SU-DHL-6 (cell line): Measurements from ENCODE around the gene PPP1R12C.
"Not testable (repeated sequence)": the region's sequence is repeated elsewhere in the genome, so short reads cannot be mapped to it uniquely, and the experiment has no call there.

ENCODE experiments used
- H2AFZ ChIP-seq: fragments of 200-600 bp; sonication (generic); 2 replicates; pipeline ENCODE4 v1.6.1; 2014; ENCODE audit warnings: low read depth, mild to moderate bottlenecking, moderate library complexity, mixed read lengths, antibody characterized with exemption, low read length; ENCODE audit not compliant: severe bottlenecking
- H3F3A ChIP-seq: fragments of 200-600 bp; shearing (Covaris generic); 2 replicates; pipeline ENCODE4 v1.6.0; 2016; ENCODE audit warnings: antibody characterized with exemption, mild to moderate bottlenecking; ENCODE audit not compliant: insufficient read depth
- H3K27ac ChIP-seq: fragments of 200-600 bp; sonication (generic); 2 replicates; pipeline ENCODE4 v1.5.1; 2016; ENCODE audit warnings: low read depth, mild to moderate bottlenecking, low read length, moderate library complexity, mixed read lengths
- H3K27me3 ChIP-seq: fragments of 200-600 bp; sonication (generic), shearing (Covaris generic); 2 replicates; pipeline ENCODE4 v1.6.0; 2014; ENCODE audit warnings: mild to moderate bottlenecking, low read length
- H3K36me3 ChIP-seq: fragments of 200-600 bp; sonication (generic); 2 replicates; pipeline ENCODE4 v1.6.1; 2014; ENCODE audit warnings: mild to moderate bottlenecking, low read length, mixed read lengths
- H3K4me2 ChIP-seq: fragments of 300-600, 200-600 bp; shearing (Covaris generic), sonication (generic); 2 replicates; pipeline ENCODE4 v1.6.0; 2014; ENCODE audit warnings: low read length, low read depth, mild to moderate bottlenecking; ENCODE audit not compliant: poor library complexity, severe bottlenecking
- H3K4me3 ChIP-seq: fragments of 200-600 bp; sonication (generic); 2 replicates; pipeline ENCODE4 v1.5.1; 2014; ENCODE audit warnings: antibody characterized with exemption, low read length, mild to moderate bottlenecking, mixed read lengths; ENCODE audit not compliant: insufficient read depth, poor library complexity, severe bottlenecking
- H3K79me2 ChIP-seq: fragments of 200-600 bp; sonication (generic); 2 replicates; pipeline ENCODE4 v1.6.1; 2014; ENCODE audit warnings: mild to moderate bottlenecking, low read length, moderate library complexity; ENCODE audit not compliant: insufficient read depth
- H3K9ac ChIP-seq: fragments of 200-600 bp; sonication (generic); 2 replicates; pipeline ENCODE4 v1.7.0; 2014; ENCODE audit warnings: mild to moderate bottlenecking, low read length
- H3K9me2 ChIP-seq: fragments of 200-600 bp; sonication (generic); replicated peaks from 2 replicates; pipeline ENCODE4 v1.6.1; 2014; ENCODE audit warnings: low read length; ENCODE audit not compliant: insufficient read depth
- H3K9me3 ChIP-seq: fragments of 200-600 bp; sonication (generic); 2 replicates; pipeline ENCODE4 v1.6.1; 2014; ENCODE audit warnings: low read length, mixed read lengths; ENCODE audit not compliant: insufficient read depth
- H4K20me1 ChIP-seq: fragments of 200-600 bp; sonication (generic); 2 replicates; pipeline ENCODE4 v1.6.1; 2014; ENCODE audit warnings: low read depth, mild to moderate bottlenecking, antibody characterized with exemption, low read length, moderate library complexity, mixed read lengths
- EZH2phosphoT487 ChIP-seq: fragments of 200-600 bp; sonication (generic), shearing (Covaris generic); conservative IDR thresholded peaks from 2 replicates; pipeline ENCODE4 v1.6.1; 2018; ENCODE audit warnings: mild to moderate bottlenecking, antibody characterized with exemption, low read length, moderate library complexity, mixed read lengths
- TF ChIP-seq, protein P1 (sequence below): fragments of 200-600 bp; sonication (generic); IDR thresholded peaks from one replicate; pipeline ENCODE4 v1.5.1; 2017; ENCODE audit warnings: antibody characterized with exemption, mild to moderate bottlenecking, low read length, moderate library complexity; ENCODE audit not compliant: insufficient read depth, poor library complexity, severe bottlenecking

PPP1R12C gene

DNA sequence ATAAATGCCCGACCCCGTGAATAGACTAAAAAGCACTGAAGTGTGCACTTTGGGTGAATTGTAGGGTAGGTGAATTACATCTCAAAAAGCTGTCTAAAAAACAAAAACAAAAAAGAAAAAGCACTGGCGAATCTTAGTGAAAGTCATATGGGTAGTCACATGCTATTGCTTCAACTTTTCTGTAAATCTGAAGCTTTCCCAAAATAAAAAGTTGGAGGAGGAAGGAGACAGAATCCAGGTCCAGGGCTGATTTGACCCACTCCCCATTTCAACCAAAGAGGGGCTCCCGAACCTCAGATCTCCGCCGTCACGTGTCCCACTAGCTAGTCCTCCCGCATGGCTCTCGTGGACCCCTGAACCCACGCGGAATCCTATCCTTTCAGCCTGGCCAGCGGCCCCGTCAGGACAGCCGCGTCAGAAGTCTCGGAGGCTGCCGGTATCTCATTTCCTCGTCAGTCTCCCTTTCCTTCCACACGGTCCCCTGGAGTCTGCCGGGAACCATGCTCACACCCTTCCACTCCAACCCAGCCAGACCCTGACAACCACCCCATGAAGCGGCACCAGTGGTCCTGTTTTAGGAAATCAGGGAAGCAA, 6.1 kb downstream of the PPP1R12C start:
- Histone ChIP-seq H3K36me3 (0 out of 2 replicates have a peak, but pooled peaks cover 3% of the 10 kb centered on the region), H3K9me2 (no peaks in the 10 kb centered on the region), H3K9ac (no peak overlapping the region), H4K20me1 (no peaks in the 10 kb centered on the region; the same call in 1 of the 2 replicates), H3K4me2 (no peak overlapping the region), H3F3A (peaks cover 8% of the 10 kb centered on the region), H3K9me3 (no peaks in the 10 kb centered on the region), H3K79me2 (peaks cover 86% of the 10 kb centered on the region), H3K4me3 (no peak overlapping the region), H3K27ac (no peak overlapping the region), H2AFZ (no peak overlapping the region), H3K27me3 (no peaks in the 10 kb centered on the region)
- TF ChIP-seq, protein P1, sequence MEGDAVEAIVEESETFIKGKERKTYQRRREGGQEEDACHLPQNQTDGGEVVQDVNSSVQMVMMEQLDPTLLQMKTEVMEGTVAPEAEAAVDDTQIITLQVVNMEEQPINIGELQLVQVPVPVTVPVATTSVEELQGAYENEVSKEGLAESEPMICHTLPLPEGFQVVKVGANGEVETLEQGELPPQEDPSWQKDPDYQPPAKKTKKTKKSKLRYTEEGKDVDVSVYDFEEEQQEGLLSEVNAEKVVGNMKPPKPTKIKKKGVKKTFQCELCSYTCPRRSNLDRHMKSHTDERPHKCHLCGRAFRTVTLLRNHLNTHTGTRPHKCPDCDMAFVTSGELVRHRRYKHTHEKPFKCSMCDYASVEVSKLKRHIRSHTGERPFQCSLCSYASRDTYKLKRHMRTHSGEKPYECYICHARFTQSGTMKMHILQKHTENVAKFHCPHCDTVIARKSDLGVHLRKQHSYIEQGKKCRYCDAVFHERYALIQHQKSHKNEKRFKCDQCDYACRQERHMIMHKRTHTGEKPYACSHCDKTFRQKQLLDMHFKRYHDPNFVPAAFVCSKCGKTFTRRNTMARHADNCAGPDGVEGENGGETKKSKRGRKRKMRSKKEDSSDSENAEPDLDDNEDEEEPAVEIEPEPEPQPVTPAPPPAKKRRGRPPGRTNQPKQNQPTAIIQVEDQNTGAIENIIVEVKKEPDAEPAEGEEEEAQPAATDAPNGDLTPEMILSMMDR = no peak
- no peak for TF ChIP-seq EZH2phosphoT487

DNA sequence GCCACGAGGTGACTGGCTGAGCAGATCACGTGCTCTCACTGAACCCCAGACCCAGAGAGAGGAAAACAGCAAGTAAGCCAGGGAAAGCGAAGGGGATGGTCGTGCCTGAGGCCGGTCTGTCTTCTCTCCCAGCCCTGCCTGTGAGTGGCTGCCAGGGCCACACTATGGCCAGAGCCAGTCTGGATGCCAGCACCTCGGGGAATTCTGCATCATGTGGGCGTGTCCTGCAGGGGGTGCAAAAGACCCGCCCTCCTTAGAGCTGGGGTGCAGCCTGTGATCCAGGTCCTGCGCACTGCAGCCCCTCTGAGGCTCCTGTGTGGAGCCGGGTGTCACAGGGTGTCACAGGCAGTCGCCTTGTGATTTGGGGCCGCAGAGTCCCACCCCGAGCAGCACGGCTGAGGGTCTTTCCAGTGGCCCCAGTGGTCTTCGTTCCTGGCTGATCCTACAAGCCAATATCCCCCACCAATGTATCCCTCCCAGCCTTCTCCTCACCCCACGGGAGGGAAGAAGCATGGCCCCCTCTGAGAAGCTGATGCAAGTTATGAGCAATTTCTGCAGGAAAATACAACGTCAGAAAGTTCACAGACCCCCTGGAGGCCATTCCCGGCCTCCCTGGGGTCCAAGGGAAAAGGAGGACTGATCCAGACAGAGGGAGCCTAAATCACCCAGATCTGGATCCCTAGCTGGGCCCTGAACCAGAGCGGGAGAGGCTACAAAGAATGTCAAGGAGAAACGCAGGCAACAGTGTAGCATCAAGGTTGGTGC, 7.7 kb downstream of the PPP1R12C start:
- H3K4me2 ChIP-seq = no peak overlapping the region
- H3K9me2 ChIP-seq = no peaks in the 10 kb centered on the region
- no peak for TF ChIP-seq EZH2phosphoT487
- TF ChIP-seq, protein P1 = no peak
- no peaks in the 10 kb centered on the region for H3K9me3 ChIP-seq
- peaks cover 5% of the 10 kb centered on the region for H3F3A ChIP-seq
- H3K27ac ChIP-seq = no peak overlapping the region
- no peak overlapping the region for H2AFZ ChIP-seq
- H3K79me2 ChIP-seq = peaks cover 80% of the 10 kb centered on the region
- no peaks in the 10 kb centered on the region for H3K27me3 ChIP-seq
- H3K9ac ChIP-seq = no peak overlapping the region
- H4K20me1 ChIP-seq = peaks cover 4% of the 10 kb centered on the region; the same call in 1 of the 2 replicates
- H3K36me3 ChIP-seq = 0 out of 2 replicates have a peak, but pooled peaks cover 3% of the 10 kb centered on the region
- no peak overlapping the region for H3K4me3 ChIP-seq

DNA sequence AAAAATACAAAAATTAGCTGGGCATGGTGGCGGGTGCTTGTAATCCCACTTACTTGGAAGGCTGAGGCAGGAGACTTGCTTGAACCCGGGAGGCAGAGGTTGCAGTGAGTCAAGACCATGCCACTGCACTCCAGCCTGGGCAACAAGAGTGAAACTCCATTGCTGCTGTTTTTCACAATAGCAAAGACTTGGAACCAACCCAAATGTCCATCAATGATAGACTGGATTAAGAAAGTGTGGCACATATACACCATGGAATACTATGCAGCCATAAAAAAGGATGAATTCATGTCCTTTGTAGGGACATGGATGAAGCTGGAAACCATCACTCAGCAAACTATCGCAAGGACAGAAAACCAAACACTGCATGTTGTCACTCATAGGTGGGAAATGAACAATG, 10.2 kb downstream of the PPP1R12C start:
- H3K79me2 ChIP-seq = peaks cover 58% of the 10 kb centered on the region
- H3K36me3 ChIP-seq, H3K4me2 ChIP-seq, H4K20me1 ChIP-seq, H3K27me3 ChIP-seq, H3K4me3 ChIP-seq, H2AFZ ChIP-seq, H3K9ac ChIP-seq, H3K9me3 ChIP-seq, H3K9me2 ChIP-seq, H3F3A ChIP-seq, H3K27ac ChIP-seq: not testable (repeated sequence)

DNA sequence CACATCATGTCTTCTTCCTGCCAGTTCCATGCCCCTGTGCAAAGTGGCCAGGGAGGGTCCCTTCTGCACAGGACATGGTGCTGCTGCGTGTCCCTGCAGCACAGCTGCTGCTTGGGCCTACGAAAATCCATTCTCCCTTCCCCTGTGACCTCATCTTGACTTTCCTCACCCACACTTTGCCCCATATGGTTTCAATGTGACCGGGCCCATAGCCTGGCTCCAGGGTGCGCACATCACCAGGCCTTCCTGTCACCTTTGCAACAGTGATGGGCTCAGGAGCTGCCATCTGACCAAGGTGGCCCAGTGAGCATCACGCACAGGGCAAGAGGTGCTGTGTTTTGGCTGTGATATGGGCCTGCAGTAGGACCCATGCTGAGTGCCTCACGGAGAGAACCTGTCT, 10.8 kb downstream of the PPP1R12C start:
- H3K27me3 ChIP-seq = no peaks in the 10 kb centered on the region
- H3K27ac ChIP-seq = no peak overlapping the region
- H3K79me2 ChIP-seq = peaks cover 51% of the 10 kb centered on the region
- no peak overlapping the region for H3K9ac ChIP-seq
- H3F3A ChIP-seq = no peaks in the 10 kb centered on the region
- H3K4me2 ChIP-seq = no peak overlapping the region
- H3K9me2 ChIP-seq = no peaks in the 10 kb centered on the region
- 0 out of 2 replicates have a peak, but pooled peaks cover 7% of the 10 kb centered on the region for H3K36me3 ChIP-seq
- no peaks in the 10 kb centered on the region for H3K9me3 ChIP-seq
- H2AFZ ChIP-seq = no peak overlapping the region
- no peak for TF ChIP-seq EZH2phosphoT487
- TF ChIP-seq, protein P1 = no peak
- H4K20me1 ChIP-seq = 0 out of 2 replicates have a peak, but pooled peaks cover 4% of the 10 kb centered on the region
- H3K4me3 ChIP-seq = no peak overlapping the region
